HG02678 (cell line): Measurements from ENCODE around the gene APBB2.
"Not testable (repeated sequence)": the region's sequence is repeated elsewhere in the genome, so short reads cannot be mapped to it uniquely, and the experiment has no call there.

Experiments
- ATAC-seq: cut with Tn5 transposase; IDR thresholded peaks from one replicate; pipeline ENCODE4 v1.9.1; 2021; ENCODE audit warnings: mild to moderate bottlenecking, moderate library complexity; ENCODE audit not compliant: unreplicated experiment

The APBB2 gene

GRCh38 chr4:40952672-40953071 lies 261.7 kb downstream of the APBB2 start:
- no peak for ATAC-seq

- no peak for ATAC-seq
These were observed 262.1 kb downstream of the APBB2 start for GRCh38 chr4:40952217-40952616.

DNA sequence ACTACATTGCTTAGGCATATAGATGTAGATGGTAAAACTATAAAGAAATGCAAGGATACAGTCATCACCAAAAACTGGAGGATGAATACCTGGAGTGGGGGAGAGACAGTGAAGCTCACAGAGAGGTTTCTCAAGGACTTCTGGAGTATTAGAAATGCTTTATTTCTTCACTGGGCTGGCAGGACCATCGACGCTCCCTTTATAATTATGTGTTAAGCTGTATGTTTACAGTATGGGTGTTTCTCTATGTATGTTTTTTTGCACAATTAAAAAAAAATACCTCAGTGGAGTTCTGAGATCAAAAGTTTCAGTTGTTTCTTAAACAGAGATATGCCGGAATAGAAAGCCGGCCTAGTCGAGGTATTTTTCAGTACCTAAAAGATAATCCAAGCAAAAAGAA lies 263.3 kb downstream of the APBB2 start:
- ATAC-seq = no peak

DNA sequence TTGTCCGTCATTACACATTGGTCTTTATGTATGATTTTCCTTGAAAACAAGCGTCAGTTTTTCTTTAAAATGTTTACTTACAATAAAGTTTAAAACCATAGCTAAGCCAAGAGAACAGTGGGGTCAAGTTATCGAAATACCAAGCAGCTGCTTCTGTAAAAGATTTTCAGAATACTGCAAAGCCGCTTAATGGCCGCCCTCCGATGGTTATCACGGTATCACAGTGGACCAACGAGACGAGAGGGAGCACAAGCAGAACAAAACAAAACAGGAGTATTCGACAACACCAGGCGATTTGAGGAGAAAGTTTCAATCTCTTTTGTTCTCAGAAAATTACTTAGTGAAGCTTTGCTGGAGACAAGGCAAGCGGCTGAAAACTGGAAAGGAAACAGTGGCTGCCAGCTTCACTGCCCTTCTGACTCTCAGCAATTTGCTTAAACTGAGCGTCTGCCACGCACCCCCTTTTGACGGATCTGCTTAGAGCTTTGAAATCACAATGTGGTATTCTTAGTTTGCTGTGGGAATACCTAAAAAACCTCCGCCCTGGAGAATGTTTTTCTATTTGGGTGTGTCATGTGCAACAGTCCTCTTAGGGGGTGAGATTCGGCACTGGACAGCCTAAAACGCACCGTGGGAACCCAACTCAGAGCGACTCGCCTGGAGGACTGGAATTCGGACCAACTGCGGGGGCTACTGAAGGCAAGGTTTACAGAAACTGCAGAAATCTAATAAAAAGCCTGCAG lies 264.8 kb downstream of the APBB2 start:
- ATAC-seq = no peak

- ATAC-seq = no peak
These were observed 266.3 kb downstream of the APBB2 start for GRCh38 chr4:40948014-40948413.

- ATAC-seq = no peak
These were observed 267.7 kb downstream of the APBB2 start for GRCh38 chr4:40946652-40947051.

DNA sequence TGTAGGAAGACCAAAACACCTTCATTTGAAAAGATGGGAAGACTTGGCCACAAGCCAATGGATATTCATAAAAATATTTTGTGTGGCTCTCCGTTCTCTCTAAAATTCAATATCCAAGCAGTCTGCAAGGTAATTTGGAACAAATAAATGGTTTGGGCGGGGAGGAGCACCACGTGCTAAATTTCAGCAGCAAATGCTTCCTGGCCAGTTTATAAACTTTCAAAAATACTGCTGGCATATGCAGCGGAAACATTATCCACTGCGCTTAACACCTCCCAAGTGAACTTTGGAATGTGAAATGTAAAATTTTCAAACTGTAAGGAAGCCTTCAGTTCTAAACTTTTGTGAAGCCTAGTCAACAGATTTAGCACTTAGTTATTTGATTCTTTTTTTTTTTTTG lies 273.6 kb downstream of the APBB2 start:
- no peak for ATAC-seq

DNA sequence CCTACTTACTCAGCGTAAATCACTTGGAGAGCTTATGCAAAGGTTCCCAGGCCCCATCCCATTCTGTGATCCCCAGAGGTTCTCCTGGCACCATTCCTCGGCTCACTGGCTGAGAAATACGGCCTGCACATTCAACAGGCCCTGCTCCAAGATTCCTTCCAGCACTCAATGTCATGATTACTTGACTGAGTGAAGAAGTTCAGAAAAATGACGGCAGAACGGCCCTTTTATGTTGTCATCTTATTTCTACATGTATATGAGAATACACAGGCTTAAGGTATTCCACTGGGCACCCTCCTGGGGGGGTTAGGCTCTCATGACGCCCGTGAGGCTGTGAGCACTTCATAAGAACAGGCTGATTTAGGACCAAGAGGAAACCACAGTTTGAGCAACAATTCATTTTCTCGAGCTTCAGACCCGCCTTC lies 274.0 kb downstream of the APBB2 start:
- no peak for ATAC-seq

GRCh38 chr4:40939856-40940255 lies 274.5 kb downstream of the APBB2 start:
- ATAC-seq = no peak

GRCh38 chr4:40938337-40938736 lies 276.0 kb downstream of the APBB2 start:
- ATAC-seq = no peak

DNA sequence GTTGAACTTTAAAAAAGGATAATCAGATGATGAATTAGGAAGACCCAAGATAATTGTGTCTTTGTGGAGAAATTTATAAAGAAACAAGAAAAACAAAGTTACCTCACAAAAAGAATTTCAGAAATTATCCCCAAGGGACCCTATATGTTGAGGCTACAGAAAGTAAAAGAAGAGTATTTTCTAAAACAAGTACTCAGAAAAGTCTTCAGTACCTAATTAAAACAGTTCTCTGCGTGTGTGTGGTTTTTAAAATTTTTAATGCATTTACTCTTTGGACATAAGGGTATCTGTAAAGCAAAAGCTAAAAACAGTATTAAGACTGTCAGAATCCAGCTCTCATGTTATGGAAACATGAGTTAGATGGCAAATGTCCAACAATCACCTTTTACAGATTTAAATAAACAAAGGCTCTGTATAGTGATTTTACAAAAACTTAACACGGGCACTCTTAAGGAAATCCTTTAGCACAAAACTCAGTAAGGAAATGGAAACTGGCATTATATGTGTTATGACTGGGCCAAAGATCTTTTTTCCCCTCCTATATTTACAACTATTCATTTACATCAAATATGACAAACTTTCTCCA lies 277.1 kb downstream of the APBB2 start:
- no peak for ATAC-seq

DNA sequence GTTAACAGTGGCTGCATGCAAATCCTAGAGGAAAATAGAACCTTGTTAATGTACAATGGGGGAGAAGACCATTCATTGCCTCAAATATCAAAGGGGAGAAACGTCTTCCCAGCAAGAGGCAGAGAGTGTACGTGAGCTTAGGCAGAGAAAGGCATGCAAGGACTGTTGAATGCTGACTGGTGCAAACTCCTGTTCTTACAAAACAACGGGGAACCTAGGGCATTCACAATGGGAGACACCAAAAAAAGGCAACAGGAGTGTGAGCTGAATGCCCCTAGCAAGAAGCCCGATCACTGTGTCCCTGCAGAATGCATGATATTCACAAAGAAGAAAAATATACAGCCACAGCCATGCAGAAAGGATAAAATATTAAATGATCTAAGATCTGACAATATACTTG lies 279.7 kb downstream of the APBB2 start:
- no peak for ATAC-seq

- ATAC-seq = no peak
These were observed 280.9 kb downstream of the APBB2 start for GRCh38 chr4:40933272-40934053.

- no peak for ATAC-seq
These were observed 282.5 kb downstream of the APBB2 start for GRCh38 chr4:40931841-40932240.

GRCh38 chr4:40931238-40931637 lies 283.1 kb downstream of the APBB2 start:
- ATAC-seq = no peak

GRCh38 chr4:40927074-40927473 lies 287.3 kb downstream of the APBB2 start:
- no peak for ATAC-seq

DNA sequence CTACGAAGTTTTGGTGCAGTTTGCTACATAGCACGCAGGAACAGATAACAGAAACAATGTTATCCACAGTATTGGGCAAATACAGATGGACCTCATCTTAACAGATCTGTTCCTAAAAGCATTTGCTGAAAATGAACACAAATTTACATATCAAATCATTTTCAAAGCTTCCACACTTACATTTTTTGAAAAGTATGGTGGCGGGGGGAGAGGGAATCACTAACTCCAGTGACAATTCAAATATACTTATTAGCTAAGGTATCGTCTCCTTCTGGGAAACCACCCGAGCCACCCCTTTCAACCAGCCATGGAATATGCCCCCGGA lies 289.6 kb downstream of the APBB2 start:
- ATAC-seq = no peak

DNA sequence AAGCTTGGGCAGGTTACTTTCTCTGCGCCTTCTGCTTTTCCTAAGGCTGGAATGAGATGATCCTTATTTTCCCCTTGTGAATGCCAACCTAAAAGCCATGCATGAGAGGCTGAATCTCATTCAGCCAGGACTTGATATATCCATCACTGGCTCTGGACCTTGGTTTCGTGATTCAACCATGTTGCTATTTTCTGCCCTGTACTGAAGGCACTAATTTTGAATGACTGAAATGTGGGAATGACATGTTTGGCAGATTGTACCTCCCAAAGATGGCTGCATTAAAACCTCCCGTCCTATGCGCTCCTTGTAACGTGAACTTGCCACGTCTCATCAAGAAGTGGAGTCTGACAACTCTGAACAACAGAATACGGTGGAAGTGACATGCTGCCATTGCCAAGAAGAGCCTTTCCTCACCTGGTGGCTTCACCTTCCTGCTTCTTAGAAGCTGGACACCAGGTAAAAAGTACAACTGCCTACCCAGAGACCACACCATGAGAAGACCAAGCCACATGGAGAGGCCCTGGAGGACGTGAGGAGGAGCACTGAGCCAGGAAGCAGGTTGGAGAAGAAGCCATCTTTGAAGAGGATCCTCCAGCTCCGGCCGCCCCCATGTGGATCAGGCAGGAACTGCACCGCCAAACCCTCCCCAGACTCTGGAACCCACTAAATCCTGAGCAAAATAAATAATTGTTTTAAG lies 290.1 kb downstream of the APBB2 start:
- ATAC-seq = peak; percentile 79

DNA sequence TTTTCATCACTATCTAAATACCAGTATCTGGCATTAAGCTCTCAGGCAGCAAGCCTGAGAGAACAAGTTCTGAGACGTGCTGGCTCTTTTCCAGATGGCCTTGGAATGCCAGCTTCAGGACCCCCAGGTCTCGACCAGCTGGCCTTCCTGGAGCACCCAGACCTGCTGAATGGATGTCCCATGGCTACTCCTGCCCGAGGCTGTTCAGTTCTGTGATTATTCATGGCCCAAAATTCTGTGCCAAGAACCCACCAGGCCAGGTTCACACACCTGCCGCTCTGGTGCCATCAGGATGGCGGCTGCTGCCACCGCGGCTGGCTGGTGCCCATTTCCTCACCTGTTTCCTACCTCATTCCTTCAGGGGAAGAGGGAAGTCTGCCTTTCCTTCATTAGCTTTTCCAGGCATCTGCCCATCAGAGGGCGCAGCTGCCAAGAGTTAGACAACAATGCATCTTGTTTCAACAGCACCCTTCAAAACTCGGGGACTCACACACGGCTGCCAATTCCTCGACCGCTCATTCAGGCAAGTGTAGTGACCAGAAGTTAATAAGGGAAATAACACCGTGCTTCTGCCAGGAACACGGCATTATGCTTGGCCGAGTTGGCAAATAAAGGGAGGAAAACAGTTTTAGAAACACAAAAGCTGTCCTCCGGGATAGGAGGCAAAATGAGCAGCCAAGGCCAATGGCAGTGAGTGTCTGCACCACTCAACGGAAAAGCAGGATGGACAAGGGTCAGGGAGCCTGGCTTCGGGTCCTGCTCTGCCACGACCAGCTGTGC lies 290.8 kb downstream of the APBB2 start:
- ATAC-seq = no peak

DNA sequence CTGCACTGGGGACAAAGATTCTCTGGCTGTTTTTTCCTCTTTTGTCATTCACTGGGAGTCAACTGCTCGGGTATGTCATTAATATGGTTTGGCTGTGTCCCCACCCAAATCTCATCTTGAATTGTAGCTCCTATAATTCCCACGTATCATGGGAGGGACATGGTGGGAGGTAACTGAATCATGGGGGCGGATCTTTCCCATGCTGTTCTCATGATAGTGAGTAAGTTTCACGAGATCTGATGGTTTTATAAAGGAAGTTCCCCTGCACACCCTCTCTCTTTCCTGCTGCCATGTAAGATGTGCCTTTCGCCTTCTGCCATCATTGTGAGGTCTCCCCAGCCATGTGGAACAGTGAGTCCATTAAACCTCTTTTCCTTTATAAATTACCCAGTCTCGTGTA lies 294.4 kb downstream of the APBB2 start:
- ATAC-seq = not testable (repeated sequence)

DNA sequence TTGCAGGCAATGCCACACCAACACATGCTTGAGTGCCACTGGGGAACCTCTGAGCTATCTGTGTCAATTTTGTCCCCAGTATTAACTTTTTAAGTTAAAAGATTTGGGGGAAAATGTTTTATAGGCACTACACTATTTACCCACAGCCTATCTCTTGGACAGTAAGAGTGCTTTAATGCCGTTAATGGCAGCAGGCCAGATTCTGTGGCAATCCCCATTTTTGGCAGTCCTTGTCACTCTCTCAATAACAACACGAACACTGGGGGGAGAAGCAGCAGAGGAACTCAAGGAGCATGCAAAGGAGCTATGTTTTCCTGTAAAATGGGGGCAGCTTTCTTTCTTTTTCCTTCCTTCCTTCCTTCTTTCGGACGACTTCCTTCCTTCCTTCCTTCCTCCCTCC lies 296.0 kb downstream of the APBB2 start:
- ATAC-seq = no peak
